Measurements from ENCODE around the gene RRM1. TPM values are rescaled to one million over a fixed set of nuclear protein-coding genes. Genes with fewer than 3 reads are reported as not detected.
A peak's percentile ranks its signal among the peaks of the same experiment; 100 is the strongest.

Gene RRM1
- total RNA-seq, 4 donors from 2014 or later: 69.8 to 137 (median 86.6) TPM

- DNase-seq (ENCODE audit: low spot score in 2 of 2): no peak
- no peak for TF ChIP-seq CTCF (IDR thresholded peaks at IDR 0.05)
- no peak for TF ChIP-seq POLR2A (IDR thresholded peaks at IDR 0.05)
- 29 to 34% methylated on average over 9 of the region's 9 CpGs for WGBS, 2 donors
- H3K4me3 ChIP-seq (ENCODE audit: low read depth, poor library complexity, severe bottlenecking): no peak overlapping the region
- intact Hi-C loops (cut with DNase I; ENCODE audit: low total_unique reads): loop anchor here (2.0 to 5.0 kb wide), 3 partner anchors 304 to 816 kb away; no protein-coding TSS in a partner anchor
These were observed 92.0 kb downstream of the RRM1 start for GRCh38 chr11:4186464-4187054.

DNA sequence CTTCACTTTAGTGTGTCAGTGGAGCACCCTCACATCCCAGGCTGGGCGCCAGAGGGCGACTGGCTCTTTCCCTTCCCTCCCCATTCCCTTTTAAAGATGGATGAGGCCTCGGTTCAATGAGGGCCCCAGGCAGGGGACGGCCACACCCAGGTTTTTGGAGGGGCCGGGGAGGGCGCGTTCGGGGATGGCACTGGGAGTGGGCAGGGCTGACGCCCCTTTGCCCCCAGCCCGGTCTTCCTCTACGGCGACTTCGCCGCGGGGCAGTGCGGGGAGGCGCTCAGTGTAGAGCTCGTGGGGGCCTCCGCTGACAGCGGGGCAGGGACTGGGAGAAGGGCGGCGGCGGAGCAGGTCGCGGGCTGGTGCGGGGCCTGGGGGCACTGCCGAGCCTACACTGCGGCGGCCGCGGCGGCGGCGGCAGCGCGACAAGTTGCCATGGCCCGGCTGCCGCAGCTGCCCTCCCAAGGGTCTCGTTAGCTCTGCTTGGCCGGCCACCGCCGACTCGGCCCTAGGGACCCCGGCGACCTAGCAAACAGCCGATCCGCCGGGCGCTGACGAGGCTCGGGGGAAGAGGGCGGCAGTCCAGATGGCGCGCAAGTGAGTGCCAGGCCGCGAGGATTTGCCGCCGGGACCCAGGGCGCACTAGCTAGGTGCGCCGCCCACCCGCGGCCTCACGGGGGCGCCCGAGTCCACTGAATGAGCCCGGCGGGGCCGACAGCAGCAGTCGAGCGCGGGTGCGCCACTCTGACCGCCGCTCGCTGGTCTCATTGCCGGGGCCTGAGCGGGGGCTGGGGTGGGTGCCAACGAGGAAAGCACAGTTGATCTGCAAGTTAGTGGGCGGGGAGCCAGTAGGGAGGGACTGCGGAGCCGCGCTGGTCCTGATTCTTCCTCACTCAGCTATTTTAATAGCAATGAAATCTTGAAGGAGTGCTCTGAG is 92.7 kb downstream of the RRM1 start:
- no peak for TF ChIP-seq POLR2A (IDR thresholded peaks at IDR 0.05)
- peak in 1 of 3 donors; percentile 35 for TF ChIP-seq CTCF (IDR thresholded peaks at IDR 0.05)
- peak; percentile 86 to 98 for DNase-seq (ENCODE audit: low spot score in 2 of 2)
- H3K4me3 ChIP-seq (ENCODE audit: low read depth, poor library complexity, severe bottlenecking): peak overlapping the region; percentile 37
- 0 to 3% methylated on average over 21 to 44 of the region's 83 CpGs for WGBS, 2 donors
- intact Hi-C loops (cut with DNase I; ENCODE audit: low total_unique reads): loop anchor here (2.0 to 5.0 kb wide), 3 partner anchors 303 to 815 kb away; no protein-coding TSS in a partner anchor

Other genes with a start within 250 kb of the RRM1 start
- 10 to 100 TPM; 43.7 to 75.9 (median 64.9) TPM for gene STIM1, start 239.1 kb upstream of the RRM1 start, total RNA-seq